Esophagus muscularis mucosa (tissue), 3 donors: ENCODE measurements around the gene LEKR1.

Experiments used
- CTCF ChIP-seq, 3 experiments: fragments of 200-600 bp in 2 of 3; fragments of 450-650 bp in 1 of 3; sonication (generic) in 2 of 3; IDR thresholded peaks; one replicate each; pipeline ENCODE4 v1.5.1; 2017 to 2019; ENCODE audit warnings: antibody characterized with exemption in 3 of 3, mild to moderate bottlenecking in 2 of 3, moderate library complexity in 1 of 3
- POLR2A ChIP-seq: fragments of 450-650 bp; IDR thresholded peaks from one replicate; pipeline ENCODE4 v1.6.1; 2017; ENCODE audit warnings: antibody characterized with exemption, moderate library complexity, mild to moderate bottlenecking, low read depth

- TF ChIP-seq CTCF (IDR thresholded peaks at IDR 0.05) = no peak
- no peak for TF ChIP-seq POLR2A
Measured at GRCh38 chr3:156906275-156906674, 80.1 kb downstream of the LEKR1 start.
